H1 (cell line): ENCODE data around the gene GABPB1. TPM values are rescaled to one million over a fixed set of nuclear protein-coding genes. Genes with fewer than 3 reads are reported as not detected.

ENCODE experiments used
- CTCF ChIA-PET: fragments of 300-600 bp; sonication (Branson Sonifier 250); formaldehyde crosslinking; loops from one replicate; lab custom pipeline; 2021; ENCODE audit not compliant: partially characterized antibody; lab: Charles Lee
- POLR2A ChIA-PET: fragments of 300-600 bp; sonication (Branson Sonifier 250); formaldehyde crosslinking; loops from one replicate; lab custom pipeline; 2021; ENCODE audit warnings: inconsistent platforms; ENCODE audit not compliant: partially characterized antibody; lab: Charles Lee
- DNase-seq, 2 experiments: peaks; one replicate each; pipeline versions ENCODE4 v3.0.0 to v3.0.0-alpha.2; 2010 to 2022; ENCODE audit warnings: low spot score in 2 of 2, low read depth in 1 of 2, mixed read lengths in 1 of 2
- FAIRE-seq: peaks from 2 replicates; lab custom pipeline; 2011; peaks lifted over from hg19 to GRCh38; lab: Jason Lieb, UNC
- H2AFZ ChIP-seq: 2 replicates; pipeline ENCODE4 v1.8.1; 2012; ENCODE audit warnings: low read length, inconsistent platforms
- H2AK5ac ChIP-seq: 2 replicates; pipeline ENCODE4 v1.6.1; 2013; ENCODE audit warnings: low read depth, low read length
- H2BK120ac ChIP-seq: replicated peaks from 2 replicates; pipeline ENCODE3; 2013; ENCODE audit warnings: low read depth, low read length, inconsistent platforms
- H2BK12ac ChIP-seq: 2 replicates; pipeline ENCODE4 v1.6.1; 2013; ENCODE audit warnings: low read depth, low read length
- H2BK15ac ChIP-seq: 2 replicates; pipeline ENCODE4 v1.6.1; 2013; ENCODE audit warnings: low read length
- H2BK20ac ChIP-seq: 2 replicates; pipeline ENCODE4 v1.6.1; 2013; ENCODE audit warnings: low read length
- H2BK5ac ChIP-seq: 2 replicates; pipeline ENCODE4 v1.6.1; 2013; ENCODE audit warnings: low read depth, low read length
- H3K14ac ChIP-seq: 2 replicates; pipeline ENCODE4 v1.6.1; 2013; ENCODE audit warnings: inconsistent platforms; ENCODE audit not compliant: insufficient read length
- H3K18ac ChIP-seq: 2 replicates; pipeline ENCODE4 v1.6.1; 2013; ENCODE audit warnings: low read length; ENCODE audit errors: extremely low read depth
- H3K23ac ChIP-seq: 2 replicates; pipeline ENCODE4 v1.6.1; 2013; ENCODE audit warnings: inconsistent platforms; ENCODE audit not compliant: insufficient read length
- H3K23me2 ChIP-seq: 2 replicates; pipeline ENCODE4 v1.6.1; 2013; ENCODE audit warnings: low read depth, low read length
- H3K27ac ChIP-seq: 2 replicates; pipeline ENCODE4 v1.6.1; 2011; ENCODE audit warnings: low read depth, low read length, inconsistent platforms
- H3K27me3 ChIP-seq, 4 experiments: replicated peaks in 1 of 4; 1 replicate in 1 of 4; 2 replicates in 3 of 4; pipeline versions ENCODE4 v1.6.1 to v1.8.1; 2011 to 2013; ENCODE audit warnings: low read length in 3 of 4, mild to moderate bottlenecking in 3 of 4, inconsistent platforms in 2 of 4, mixed read lengths in 2 of 4, moderate library complexity in 1 of 4; ENCODE audit not compliant: control insufficient read depth in 3 of 4, insufficient read depth in 3 of 4; ENCODE audit errors: extremely low read depth in 1 of 4
- H3K36me3 ChIP-seq, 4 experiments: 2 replicates each; pipeline versions ENCODE4 v1.6.1 to v1.8.1; 2011 to 2013; ENCODE audit warnings: mild to moderate bottlenecking in 4 of 4, low read length in 3 of 4, moderate library complexity in 2 of 4, control low read depth in 1 of 4, inconsistent platforms in 1 of 4; ENCODE audit not compliant: insufficient read depth in 4 of 4, control insufficient read depth in 2 of 4
- H3K4ac ChIP-seq: replicated peaks from 2 replicates; pipeline ENCODE3; 2013; ENCODE audit warnings: low read length, low read depth, mixed read lengths, inconsistent platforms; ENCODE audit not compliant: insufficient read length
- H3K4me1 ChIP-seq, 4 experiments: replicated peaks in 1 of 4; 1 replicate in 1 of 4; 2 replicates in 3 of 4; pipeline versions ENCODE4 v1.6.1 to v1.8.1; 2011 to 2013; ENCODE audit warnings: low read length in 3 of 4, inconsistent platforms in 2 of 4, mixed read lengths in 1 of 4; ENCODE audit not compliant: insufficient read depth in 4 of 4, control insufficient read depth in 3 of 4
- H3K4me2 ChIP-seq, 2 experiments: 2 replicates each; pipeline versions ENCODE4 v1.6.1 to v1.8.1; 2011 to 2013; ENCODE audit warnings: low read depth in 2 of 2, low read length in 2 of 2, control low read depth in 1 of 2, inconsistent platforms in 1 of 2, mild to moderate bottlenecking in 1 of 2; ENCODE audit not compliant: insufficient read depth in 1 of 2
- H3K4me3 ChIP-seq, 4 experiments: fragments of 200-600, 300-600 bp in 1 of 4; sonication (generic), shearing (Covaris generic), sonication (Bioruptor Twin) in 1 of 4; 2 replicates each; pipeline versions ENCODE4 v1.5.1 to v1.8.1; 2011 to 2016; ENCODE audit warnings: low read length in 4 of 4, low read depth in 3 of 4, control low read depth in 2 of 4, inconsistent platforms in 2 of 4, mild to moderate bottlenecking in 2 of 4, mixed read lengths in 1 of 4, moderate library complexity in 1 of 4; ENCODE audit not compliant: insufficient read depth in 2 of 4; ENCODE audit errors: extremely low read depth in 1 of 4
- H3K56ac ChIP-seq: replicated peaks from 2 replicates; pipeline ENCODE3; 2013; ENCODE audit warnings: low read depth, mild to moderate bottlenecking, mixed read lengths, low read length, inconsistent platforms; ENCODE audit not compliant: insufficient read length
- H3K79me1 ChIP-seq: 2 replicates; pipeline ENCODE4 v1.6.1; 2013; ENCODE audit warnings: low read depth, low read length, control low read depth
- H3K79me2 ChIP-seq, 2 experiments: 2 replicates each; pipeline versions ENCODE4 v1.6.1 to v1.8.1; 2012 to 2013; ENCODE audit warnings: low read length in 2 of 2, mild to moderate bottlenecking in 2 of 2, inconsistent platforms in 1 of 2; ENCODE audit not compliant: insufficient read depth in 2 of 2, control insufficient read depth in 1 of 2
- H3K9ac ChIP-seq, 4 experiments: replicated peaks in 1 of 4; 1 replicate in 1 of 4; 2 replicates in 3 of 4; pipeline versions ENCODE4 v1.6.1 to v1.8.1; 2011 to 2013; ENCODE audit warnings: low read depth in 3 of 4, low read length in 3 of 4, control low read depth in 2 of 4, mild to moderate bottlenecking in 2 of 4, moderate library complexity in 2 of 4, inconsistent platforms in 1 of 4; ENCODE audit errors: extremely low read depth in 1 of 4
- H3K9me3 ChIP-seq, 2 experiments: 2 replicates each; pipeline versions ENCODE4 v1.6.1 to v1.8.1; 2012 to 2013; ENCODE audit warnings: mild to moderate bottlenecking in 2 of 2, moderate library complexity in 2 of 2, control low read depth in 1 of 2, inconsistent platforms in 1 of 2, low read depth in 1 of 2, low read length in 1 of 2, mixed read lengths in 1 of 2; ENCODE audit not compliant: insufficient read depth in 2 of 2
- H4K20me1 ChIP-seq, 2 experiments: replicated peaks in 1 of 2; 2 replicates each; pipeline versions ENCODE3 to v1.8.1; 2011 to 2013; ENCODE audit warnings: inconsistent platforms in 2 of 2, low read length in 2 of 2, mild to moderate bottlenecking in 1 of 2; ENCODE audit not compliant: insufficient read depth in 2 of 2, control insufficient read depth in 1 of 2
- H4K5ac ChIP-seq: 2 replicates; pipeline ENCODE4 v1.6.1; 2013; ENCODE audit warnings: low read length, low read depth, mixed read lengths, inconsistent platforms; ENCODE audit not compliant: insufficient read length
- H4K8ac ChIP-seq: 2 replicates; pipeline ENCODE4 v1.8.0; 2013; ENCODE audit warnings: mild to moderate bottlenecking, moderate library complexity, low read length, inconsistent platforms; ENCODE audit not compliant: insufficient read depth; ENCODE audit errors: extremely low read depth
- H4K91ac ChIP-seq: replicated peaks from 2 replicates; pipeline ENCODE3; 2013; ENCODE audit warnings: low read length, mixed read lengths, inconsistent platforms; ENCODE audit not compliant: insufficient read length
- CBX5 ChIP-seq: fragments of 300-800, 300-1000 bp; sonication (generic); IDR thresholded peaks from 2 replicates; pipeline ENCODE4 v1.7.1; 2016; ENCODE audit warnings: antibody characterized with exemption, low read length, low read depth
- CHD2 ChIP-seq: IDR thresholded peaks from 2 replicates; pipeline ENCODE4 v1.6.1; 2012; ENCODE audit warnings: low read length, improper control_type of control experiment
- CTBP2 ChIP-seq: IDR thresholded peaks from 2 replicates; pipeline ENCODE4 v1.7.0; 2011; ENCODE audit warnings: borderline replicate concordance, mild to moderate bottlenecking, moderate library complexity, mixed read lengths, low read length; ENCODE audit not compliant: insufficient read depth, insufficient read length
- EGR1 ChIP-seq: IDR thresholded peaks from 2 replicates; pipeline ENCODE4 v1.6.1; 2011; ENCODE audit warnings: low read depth, low read length, borderline replicate concordance
- FOSL1 ChIP-seq: IDR thresholded peaks from 2 replicates; pipeline ENCODE4 v1.6.1; 2011; ENCODE audit warnings: mild to moderate bottlenecking, low read depth, low read length, moderate library complexity; ENCODE audit not compliant: insufficient read depth
- GABPA ChIP-seq: IDR thresholded peaks from 2 replicates; pipeline ENCODE4 v1.6.1; 2011; ENCODE audit warnings: mild to moderate bottlenecking, low read length, moderate library complexity, borderline replicate concordance; ENCODE audit not compliant: insufficient read depth
- KDM1A ChIP-seq: fragments of 200-600, 300-600 bp; sonication (generic); IDR thresholded peaks from 2 replicates; pipeline ENCODE4 v1.7.1; 2016; ENCODE audit warnings: mild to moderate bottlenecking, low read length, borderline replicate concordance
- MAFK ChIP-seq: IDR thresholded peaks from 2 replicates; pipeline ENCODE4 v1.6.1; 2012; ENCODE audit warnings: low read depth, mild to moderate bottlenecking, improper control_type of control experiment, low read length
- POLR2AphosphoS5 ChIP-seq: IDR thresholded peaks from 2 replicates; pipeline ENCODE4 v1.6.1; 2011; ENCODE audit warnings: low read depth, low read length
- RAD21 ChIP-seq, 2 experiments: IDR thresholded peaks in 1 of 2; conservative IDR thresholded peaks in 1 of 2; 2 replicates each; pipeline ENCODE4 v1.6.1; 2011; ENCODE audit warnings: low read depth in 2 of 2, low read length in 2 of 2, improper control_type of control experiment in 1 of 2, inconsistent platforms in 1 of 2, mild to moderate bottlenecking in 1 of 2, moderate library complexity in 1 of 2
- RBBP5 ChIP-seq: IDR thresholded peaks from 2 replicates; pipeline ENCODE4 v1.7.1; 2012; ENCODE audit warnings: low read depth, mild to moderate bottlenecking, inconsistent platforms, low read length, moderate library complexity, borderline replicate concordance
- RNF2 ChIP-seq: fragments of 200-900, 300-1000 bp; sonication (generic); IDR thresholded peaks from 2 replicates; pipeline ENCODE4 v1.7.1; 2016; ENCODE audit warnings: borderline replicate concordance, low read depth, mild to moderate bottlenecking, antibody characterized with exemption, low read length; ENCODE audit not compliant: poor library complexity, severe bottlenecking; ENCODE audit errors: missing control alignments
- SIX5 ChIP-seq: IDR thresholded peaks from 2 replicates; pipeline ENCODE4 v1.6.1; 2011; ENCODE audit warnings: mild to moderate bottlenecking, low read depth, low read length
- TEAD4 ChIP-seq: IDR thresholded peaks from 2 replicates; pipeline ENCODE4 v1.6.1; 2012; ENCODE audit warnings: low read depth, low read length, inconsistent platforms, mixed read lengths
- YY1 ChIP-seq: IDR thresholded peaks from 2 replicates; pipeline ENCODE4 v1.6.1; 2011; ENCODE audit warnings: low read depth, mild to moderate bottlenecking, low read length
- polyA plus RNA-seq, 7 experiments: library from polyadenylated mRNA; depleted of rRNA in 3 of 7; stranded (reverse) in 5 of 7; unstranded in 2 of 7; fragments of >200 nt in 5 of 7; fragments of 200-250 nt in 2 of 7; gene quantifications; 1 replicate in 5 of 7; 2 replicates in 1 of 7; 4 replicates in 1 of 7; pipeline versions ENCODE4 v1.2.1 to v1.2.3, GENCODE V29; 2011 to 2013; ENCODE audit warnings: missing spikeins in 2 of 7, mixed read lengths in 2 of 7
- total RNA-seq: library from RNA; stranded (reverse); fragmentation: NEBNext Ultra II Directional; extraction: Animal tissue kit (Norgen Biotek cat#: 25700); gene quantifications from 2 replicates; pipeline ENCODE4 v1.2.1, GENCODE V29; 2021

GABPB1 gene
- total and polyA plus RNA-seq, 2 of the 8 experiments (the other 6 are each of a cell fraction or from before 2014, with no cell fraction given), result 24.5 to 32.3 TPM

- no peaks in the 10 kb centered on the region for H3K79me2 ChIP-seq
- H3K9ac ChIP-seq, result no peak overlapping the region
- H3K4me2 ChIP-seq, result no peak overlapping the region
- no peak overlapping the region for H4K8ac ChIP-seq
- H2BK12ac ChIP-seq, result no peak overlapping the region
- H3K79me1 ChIP-seq, result no peaks in the 10 kb centered on the region
- no peak overlapping the region for H4K91ac ChIP-seq
- H2BK5ac ChIP-seq, result no peak overlapping the region
- no peak overlapping the region for H2BK20ac ChIP-seq
- no peak overlapping the region for H2BK120ac ChIP-seq
- peaks cover 2 to 7% of the 10 kb centered on the region in 2 experiments for H4K20me1 ChIP-seq
- H2AFZ ChIP-seq, result no peak overlapping the region
- no peak overlapping the region for H3K23ac ChIP-seq
- no peak overlapping the region for H2BK15ac ChIP-seq
- ChIA-PET POLR2A (interaction anchor here (1.1 to 1.2 kb wide), 2 partner anchors 9 to 11 kb away, joined by 4 to 5 read pairs; partner anchors contain the start of gene GABPB1), CTCF (interaction anchor here (0.6 to 0.7 kb wide), 2 partner anchors 73 to 107 kb away, joined by 3 read pairs; no protein-coding TSS in a partner anchor)
- no peak overlapping the region for H2AK5ac ChIP-seq
- no peaks in the 10 kb centered on the region for H3K9me3 ChIP-seq
- FAIRE-seq, result no peak
- H3K56ac ChIP-seq, result no peak overlapping the region
- peaks cover 2 to 38% (median 11%) of the 10 kb centered on the region in 4 experiments for H3K36me3 ChIP-seq
- no peaks in the 10 kb centered on the region for H3K27me3 ChIP-seq
- no peaks in the 10 kb centered on the region for H3K23me2 ChIP-seq
- no peak overlapping the region for H3K18ac ChIP-seq
- no peak overlapping the region for H3K14ac ChIP-seq
- H3K4ac ChIP-seq, result no peak overlapping the region
- H3K4me1 ChIP-seq, result no peaks in the 10 kb centered on the region
- no peak for DNase-seq
- H3K27ac ChIP-seq, result no peak overlapping the region
- H3K4me3 ChIP-seq, result no peak overlapping the region
- H4K5ac ChIP-seq, result no peak overlapping the region
- TF ChIP-seq TEAD4, result no peak
- no peak for TF ChIP-seq YY1
- TF ChIP-seq RNF2, result no peak
- no peak for TF ChIP-seq RBBP5
- no peak for TF ChIP-seq CBX5
- TF ChIP-seq CHD2, result no peak
- no peak for TF ChIP-seq KDM1A
- TF ChIP-seq EGR1, result no peak
- no peak for TF ChIP-seq SIX5
- TF ChIP-seq POLR2AphosphoS5, result no peak
- TF ChIP-seq RAD21 (IDR thresholded peaks at IDR 0.05 in 1 of 2, conservative IDR thresholded peaks at IDR 0.05 in 1 of 2; ENCODE audit: low read depth in 2 of 2, low read length in 2 of 2), result no peak
- no peak for TF ChIP-seq CTBP2
- no peak for TF ChIP-seq GABPA
- no peak for TF ChIP-seq MAFK
- no peak for TF ChIP-seq FOSL1
Observed at GRCh38 chr15:50365971-50366370, 11.0 kb upstream of the GABPB1 start.
